HCT116 (cell line): ENCODE measurements around the gene TAF1. TPM values are rescaled to one million over a fixed set of nuclear protein-coding genes. Genes with fewer than 3 reads are reported as not detected.

Experiments used
- ATAC-seq: fragments of 200-7000 bp; cut with Tn5 transposase; 2 replicates; pipeline ENCODE4 v1.9.1; 2020; ENCODE audit warnings: mild to moderate bottlenecking, moderate library complexity
- BruUV-seq: library from RNA; stranded (reverse); fragments of 400-500 nt; replicated peaks from 2 replicates; lab custom pipeline; 2021; lab: Mats Ljungman, UMichigan
- CTCF ChIA-PET: fragments of 300-600 bp; sonication (Branson Sonifier 250); formaldehyde crosslinking; loops from one replicate; lab custom pipeline; 2021; ENCODE audit warnings: antibody characterized with exemption; lab: Charles Lee
- POLR2A ChIA-PET: fragments of 300-600, 350-600 bp; sonication (Branson Sonifier 250); formaldehyde crosslinking; loops from one replicate; lab custom pipeline; 2021; ENCODE audit warnings: antibody characterized with exemption; lab: Charles Lee
- RAD21 ChIA-PET, 2 experiments: fragments of 300-600 bp; sonication (Branson Sonifier 250); formaldehyde crosslinking; loops; one replicate each; lab custom pipeline; 2023; ENCODE audit warnings: low total read pairs in 2 of 2; ENCODE audit not compliant: uncharacterized antibody in 2 of 2, unreplicated experiment in 2 of 2, low non-redundant PET in 1 of 2; lab: Charles Lee
- DNase-seq: peaks from one replicate; pipeline ENCODE4 v3.0.0-alpha.2; 2010; ENCODE audit warnings: low read depth, low spot score
- H2AFZ ChIP-seq: fragments of 200-600 bp; shearing (Covaris generic), sonication (generic); 2 replicates; pipeline ENCODE4 v1.6.1; 2017; ENCODE audit warnings: low read depth, mixed run types, mixed read lengths, antibody characterized with exemption, low read length; ENCODE audit not compliant: poor library complexity, severe bottlenecking
- H3K27ac ChIP-seq: 2 replicates; pipeline ENCODE4 v1.5.1; 2012; ENCODE audit warnings: low read depth, low read length
- H3K27me3 ChIP-seq: fragments of 200-600 bp; sonication (generic); 2 replicates; pipeline ENCODE4 v1.6.1; 2016; ENCODE audit warnings: mixed run types, low read length, mixed read lengths; ENCODE audit not compliant: insufficient read depth
- H3K36me3 ChIP-seq, 2 experiments: fragments of 200-500 bp in 1 of 2; fragments of 200-600 bp in 1 of 2; sonication (Bioruptor generic) in 1 of 2; sonication (generic) in 1 of 2; 2 replicates each; pipeline versions ENCODE4 v1.5.1 to v1.6.1; 2014 to 2016; ENCODE audit warnings: low read length in 2 of 2, inconsistent platforms in 1 of 2, mixed read lengths in 1 of 2, mixed run types in 1 of 2; ENCODE audit not compliant: insufficient read depth in 2 of 2, control insufficient read depth in 1 of 2
- H3K4me1 ChIP-seq, 2 experiments: fragments of 200-600 bp in 1 of 2; sonication (generic) in 1 of 2; 2 replicates each; pipeline versions ENCODE4 v1.5.1 to v1.6.1; 2012 to 2017; ENCODE audit warnings: low read length in 2 of 2, inconsistent platforms in 1 of 2, mild to moderate bottlenecking in 1 of 2, mixed read lengths in 1 of 2, mixed run types in 1 of 2, moderate library complexity in 1 of 2; ENCODE audit not compliant: insufficient read depth in 2 of 2, control insufficient read depth in 1 of 2
- H3K4me2 ChIP-seq: fragments of 200-600 bp; sonication (generic); 2 replicates; pipeline ENCODE4 v1.6.1; 2017; ENCODE audit warnings: mixed run types, low read length, mixed read lengths
- H3K4me3 ChIP-seq, 2 experiments: fragments of 200-600 bp in 1 of 2; sonication (generic) in 1 of 2; replicated peaks in 1 of 2; 2 replicates each; pipeline ENCODE4 v1.5.1; 2011 to 2016; ENCODE audit warnings: low read length in 2 of 2, control low read depth in 1 of 2, low read depth in 1 of 2, mild to moderate bottlenecking in 1 of 2, mixed read lengths in 1 of 2, mixed run types in 1 of 2
- H3K79me2 ChIP-seq: fragments of 200-600 bp; sonication (generic); 2 replicates; pipeline ENCODE4 v1.6.1; 2017; ENCODE audit warnings: mild to moderate bottlenecking, mixed run types, low read length, moderate library complexity, mixed read lengths; ENCODE audit not compliant: insufficient read depth
- H3K9ac ChIP-seq: fragments of 200-600 bp; sonication (generic); 2 replicates; pipeline ENCODE4 v1.6.1; 2016; ENCODE audit warnings: low read length, mixed read lengths
- H3K9me2 ChIP-seq: fragments of 200-600 bp; sonication (generic), shearing (Covaris generic); 2 replicates; pipeline ENCODE4 v1.6.1; 2017; ENCODE audit warnings: mixed run types, mild to moderate bottlenecking, moderate library complexity; ENCODE audit not compliant: insufficient read depth
- H3K9me3 ChIP-seq, 2 experiments: fragments of 200-500 bp in 1 of 2; fragments of 200-600 bp in 1 of 2; sonication (Bioruptor generic) in 1 of 2; sonication (generic) in 1 of 2; 2 replicates each; pipeline ENCODE4 v1.6.1; 2014 to 2017; ENCODE audit warnings: low read length in 2 of 2, mixed read lengths in 2 of 2, inconsistent platforms in 1 of 2, low read depth in 1 of 2, mild to moderate bottlenecking in 1 of 2, mixed run types in 1 of 2, moderate library complexity in 1 of 2; ENCODE audit not compliant: control insufficient read depth in 1 of 2, insufficient read depth in 1 of 2
- H4K20me1 ChIP-seq: fragments of 200-600 bp; sonication (generic), shearing (Covaris generic); 2 replicates; pipeline ENCODE4 v1.6.1; 2017; ENCODE audit warnings: mixed run types, mild to moderate bottlenecking, moderate library complexity; ENCODE audit not compliant: insufficient read depth
- CBX3 ChIP-seq: IDR thresholded peaks from 2 replicates; pipeline ENCODE4 v1.6.1; 2012; ENCODE audit warnings: low read depth
- ELF1 ChIP-seq: IDR thresholded peaks from 2 replicates; pipeline ENCODE4 v1.6.1; 2012; ENCODE audit warnings: low read depth, borderline replicate concordance
- EZH2 ChIP-seq: fragments of 200-600 bp; sonication (generic); IDR thresholded peaks from 2 replicates; pipeline ENCODE4 v1.6.1; 2017; ENCODE audit warnings: antibody characterized with exemption, mixed run types
- EZH2phosphoT487 ChIP-seq: fragments of 200-600 bp; IDR thresholded peaks from 2 replicates; pipeline ENCODE4 v1.6.1; 2018; ENCODE audit warnings: antibody characterized with exemption, borderline replicate concordance
- FOSL1 ChIP-seq: IDR thresholded peaks from 2 replicates; pipeline ENCODE4 v1.6.1; 2012; ENCODE audit warnings: low read depth
- JUND ChIP-seq: IDR thresholded peaks from 2 replicates; pipeline ENCODE4 v1.6.1; 2012
- POLR2A ChIP-seq: IDR thresholded peaks from 2 replicates; pipeline ENCODE4 v1.7.0; 2011; ENCODE audit warnings: borderline replicate concordance; ENCODE audit not compliant: insufficient read depth, insufficient read length; ENCODE audit errors: extremely low read depth
- RAD21 ChIP-seq: IDR thresholded peaks from 2 replicates; pipeline ENCODE4 v1.6.1; 2012; ENCODE audit warnings: low read depth, mild to moderate bottlenecking
- SP1 ChIP-seq: IDR thresholded peaks from 2 replicates; pipeline ENCODE4 v1.6.1; 2012; ENCODE audit warnings: low read depth
- SRF ChIP-seq: IDR thresholded peaks from 2 replicates; pipeline ENCODE4 v1.6.1; 2012; ENCODE audit warnings: low read depth
- TCF7L2 ChIP-seq: IDR thresholded peaks from 2 replicates; pipeline ENCODE4 v1.7.0; 2011; ENCODE audit warnings: borderline replicate concordance, inconsistent platforms; ENCODE audit not compliant: insufficient read depth, insufficient read length; ENCODE audit errors: extremely low read depth
- YY1 ChIP-seq: IDR thresholded peaks from 2 replicates; pipeline ENCODE4 v1.6.1; 2011; ENCODE audit warnings: low read length, low read depth, moderate library complexity, mild to moderate bottlenecking; ENCODE audit not compliant: insufficient replicate concordance; ENCODE audit errors: extremely low read depth
- ZBTB33 ChIP-seq: IDR thresholded peaks from 2 replicates; pipeline ENCODE4 v1.6.1; 2011; ENCODE audit warnings: mild to moderate bottlenecking, low read length, moderate library complexity; ENCODE audit not compliant: insufficient replicate concordance; ENCODE audit errors: extremely low read depth
- ZNF274 ChIP-seq: fragments of 200-500 bp; sonication (Bioruptor generic); IDR thresholded peaks from 2 replicates; pipeline ENCODE4 v1.6.1; 2014; ENCODE audit warnings: mild to moderate bottlenecking, low read depth, low read length, inconsistent platforms
- intact Hi-C: fragments of 100-400 bp; cut with micrococcal nuclease; formaldehyde crosslinking; loops from 2 replicates; pipeline ENCODE4 v1.10.0; 2022
- total RNA-seq: library from RNA; stranded (reverse); gene quantifications from one replicate; pipeline ENCODE4 v1.2.1, GENCODE V29; 2021; ENCODE audit not compliant: unreplicated experiment
- TF ChIP-seq, protein P1 (sequence below), 3 experiments: fragments of 200-600 bp in 1 of 3; sonication (generic) in 1 of 3; IDR thresholded peaks in 2 of 3; conservative IDR thresholded peaks in 1 of 3; 2 replicates each; pipeline ENCODE4 v1.5.1; 2012 to 2017; ENCODE audit warnings: low read depth in 2 of 3, low read length in 2 of 3, antibody characterized with exemption in 1 of 3, borderline replicate concordance in 1 of 3, control low read depth in 1 of 3, mild to moderate bottlenecking in 1 of 3, mixed read lengths in 1 of 3, mixed run types in 1 of 3, moderate library complexity in 1 of 3; ENCODE audit not compliant: insufficient read depth in 1 of 3
- TF ChIP-seq, protein P2 (sequence below): IDR thresholded peaks from 2 replicates; pipeline ENCODE4 v1.6.1; 2012; ENCODE audit warnings: low read depth
- TF ChIP-seq, protein P3 (sequence below): IDR thresholded peaks from 2 replicates; pipeline ENCODE4 v1.6.1; 2012

The TAF1 gene
- total RNA-seq, 1 experiment from 2014 or later, result 27.7 TPM

- ChIA-PET CTCF (no interaction called here), POLR2A (no interaction called here), RAD21 (no interaction called here)
- Histone ChIP-seq H3K79me2 (no peaks in the 10 kb centered on the region), H3K9me2 (no peaks in the 10 kb centered on the region), H3K4me2 (no peak overlapping the region), H3K9ac (no peak overlapping the region), H2AFZ (no peak overlapping the region), H3K27ac (no peak overlapping the region), H4K20me1 (no peaks in the 10 kb centered on the region), H3K36me3 (no peaks in the 10 kb centered on the region), H3K4me3 (no peak overlapping the region), H3K4me1 (no peaks in the 10 kb centered on the region), H3K9me3 (no peaks in the 10 kb centered on the region), H3K27me3 (no peaks in the 10 kb centered on the region)
- BruUV-seq, result no TSS peak
- ATAC-seq (no peak), DNase-seq (no peak)
- no peak for TF ChIP-seq SP1
- no peak for TF ChIP-seq TCF7L2
- TF ChIP-seq, protein P1, sequence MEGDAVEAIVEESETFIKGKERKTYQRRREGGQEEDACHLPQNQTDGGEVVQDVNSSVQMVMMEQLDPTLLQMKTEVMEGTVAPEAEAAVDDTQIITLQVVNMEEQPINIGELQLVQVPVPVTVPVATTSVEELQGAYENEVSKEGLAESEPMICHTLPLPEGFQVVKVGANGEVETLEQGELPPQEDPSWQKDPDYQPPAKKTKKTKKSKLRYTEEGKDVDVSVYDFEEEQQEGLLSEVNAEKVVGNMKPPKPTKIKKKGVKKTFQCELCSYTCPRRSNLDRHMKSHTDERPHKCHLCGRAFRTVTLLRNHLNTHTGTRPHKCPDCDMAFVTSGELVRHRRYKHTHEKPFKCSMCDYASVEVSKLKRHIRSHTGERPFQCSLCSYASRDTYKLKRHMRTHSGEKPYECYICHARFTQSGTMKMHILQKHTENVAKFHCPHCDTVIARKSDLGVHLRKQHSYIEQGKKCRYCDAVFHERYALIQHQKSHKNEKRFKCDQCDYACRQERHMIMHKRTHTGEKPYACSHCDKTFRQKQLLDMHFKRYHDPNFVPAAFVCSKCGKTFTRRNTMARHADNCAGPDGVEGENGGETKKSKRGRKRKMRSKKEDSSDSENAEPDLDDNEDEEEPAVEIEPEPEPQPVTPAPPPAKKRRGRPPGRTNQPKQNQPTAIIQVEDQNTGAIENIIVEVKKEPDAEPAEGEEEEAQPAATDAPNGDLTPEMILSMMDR (IDR thresholded peaks at IDR 0.05 in 2 of 3, conservative IDR thresholded peaks at IDR 0.05 in 1 of 3; ENCODE audit: borderline replicate concordance in 1 of 3, insufficient read depth in 1 of 3, low read depth in 2 of 3, low read length in 2 of 3), result no peak
- TF ChIP-seq, protein P2, sequence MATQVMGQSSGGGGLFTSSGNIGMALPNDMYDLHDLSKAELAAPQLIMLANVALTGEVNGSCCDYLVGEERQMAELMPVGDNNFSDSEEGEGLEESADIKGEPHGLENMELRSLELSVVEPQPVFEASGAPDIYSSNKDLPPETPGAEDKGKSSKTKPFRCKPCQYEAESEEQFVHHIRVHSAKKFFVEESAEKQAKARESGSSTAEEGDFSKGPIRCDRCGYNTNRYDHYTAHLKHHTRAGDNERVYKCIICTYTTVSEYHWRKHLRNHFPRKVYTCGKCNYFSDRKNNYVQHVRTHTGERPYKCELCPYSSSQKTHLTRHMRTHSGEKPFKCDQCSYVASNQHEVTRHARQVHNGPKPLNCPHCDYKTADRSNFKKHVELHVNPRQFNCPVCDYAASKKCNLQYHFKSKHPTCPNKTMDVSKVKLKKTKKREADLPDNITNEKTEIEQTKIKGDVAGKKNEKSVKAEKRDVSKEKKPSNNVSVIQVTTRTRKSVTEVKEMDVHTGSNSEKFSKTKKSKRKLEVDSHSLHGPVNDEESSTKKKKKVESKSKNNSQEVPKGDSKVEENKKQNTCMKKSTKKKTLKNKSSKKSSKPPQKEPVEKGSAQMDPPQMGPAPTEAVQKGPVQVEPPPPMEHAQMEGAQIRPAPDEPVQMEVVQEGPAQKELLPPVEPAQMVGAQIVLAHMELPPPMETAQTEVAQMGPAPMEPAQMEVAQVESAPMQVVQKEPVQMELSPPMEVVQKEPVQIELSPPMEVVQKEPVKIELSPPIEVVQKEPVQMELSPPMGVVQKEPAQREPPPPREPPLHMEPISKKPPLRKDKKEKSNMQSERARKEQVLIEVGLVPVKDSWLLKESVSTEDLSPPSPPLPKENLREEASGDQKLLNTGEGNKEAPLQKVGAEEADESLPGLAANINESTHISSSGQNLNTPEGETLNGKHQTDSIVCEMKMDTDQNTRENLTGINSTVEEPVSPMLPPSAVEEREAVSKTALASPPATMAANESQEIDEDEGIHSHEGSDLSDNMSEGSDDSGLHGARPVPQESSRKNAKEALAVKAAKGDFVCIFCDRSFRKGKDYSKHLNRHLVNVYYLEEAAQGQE, result no peak
- TF ChIP-seq ZNF274, result no peak
- TF ChIP-seq CBX3, result no peak
- TF ChIP-seq RAD21, result no peak
- TF ChIP-seq JUND, result no peak
- no peak for TF ChIP-seq EZH2
- TF ChIP-seq YY1, result no peak
- TF ChIP-seq SRF, result no peak
- TF ChIP-seq, protein P3, sequence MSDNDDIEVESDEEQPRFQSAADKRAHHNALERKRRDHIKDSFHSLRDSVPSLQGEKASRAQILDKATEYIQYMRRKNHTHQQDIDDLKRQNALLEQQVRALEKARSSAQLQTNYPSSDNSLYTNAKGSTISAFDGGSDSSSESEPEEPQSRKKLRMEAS, result no peak
- no peak for TF ChIP-seq FOSL1
- TF ChIP-seq ELF1, result no peak
- TF ChIP-seq EZH2phosphoT487, result no peak
- TF ChIP-seq POLR2A, result no peak
- no peak for TF ChIP-seq ZBTB33
- intact Hi-C loops, result no loop called here
Observed at GRCh38 chrX:71432733-71433132, 66.6 kb downstream of the TAF1 start.
